Chondrocyte (in vitro differentiated cells): ENCODE measurements around the gene GM2A. TPM values are rescaled to one million over a fixed set of nuclear protein-coding genes. Genes with fewer than 3 reads are reported as not detected.
"Not testable (repeated sequence)": the region's sequence is repeated elsewhere in the genome, so short reads cannot be mapped to it uniquely, and the experiment has no call there.

Experiments
- DNase-seq: peaks from one replicate; pipeline ENCODE4 v3.0.0; 2021; ENCODE audit warnings: mixed read lengths, low spot score
- H3K27ac Mint-ChIP-seq: one replicate; pipeline ENCODE4 v1.8.0; 2021; ENCODE audit warnings: mild to moderate bottlenecking, moderate library complexity, mixed read lengths; ENCODE audit not compliant: unreplicated experiment
- H3K27me3 Mint-ChIP-seq: 2 replicates; pipeline ENCODE4 v1.8.0; 2021; ENCODE audit warnings: low read depth, mixed read lengths
- H3K36me3 Mint-ChIP-seq: 2 replicates; pipeline ENCODE4 v1.8.0; 2021; ENCODE audit warnings: low read depth, mixed read lengths
- H3K4me1 Mint-ChIP-seq: 2 replicates; pipeline ENCODE4 v1.8.0; 2021; ENCODE audit warnings: low read depth, mild to moderate bottlenecking, mixed read lengths
- H3K4me3 Mint-ChIP-seq: one replicate; pipeline ENCODE4 v1.8.0; 2021; ENCODE audit warnings: mild to moderate bottlenecking, moderate library complexity, mixed read lengths; ENCODE audit not compliant: unreplicated experiment
- H3K9me3 Mint-ChIP-seq: 2 replicates; pipeline ENCODE4 v1.8.0; 2021; ENCODE audit warnings: low read depth, mixed read lengths
- total RNA-seq: library from RNA; stranded (reverse); gene quantifications from 3 replicates; pipeline ENCODE4 v1.2.1, GENCODE V29; 2021
- TF ChIP-seq, protein P1 (sequence below): fragments of 200-600 bp; sonication (generic); IDR thresholded peaks from 2 replicates; pipeline ENCODE4 v1.5.0; 2021; ENCODE audit warnings: antibody characterized with exemption, mild to moderate bottlenecking, moderate library complexity

GM2A gene
- total RNA-seq, 1 donor from 2014 or later, result 21.7 TPM

DNA sequence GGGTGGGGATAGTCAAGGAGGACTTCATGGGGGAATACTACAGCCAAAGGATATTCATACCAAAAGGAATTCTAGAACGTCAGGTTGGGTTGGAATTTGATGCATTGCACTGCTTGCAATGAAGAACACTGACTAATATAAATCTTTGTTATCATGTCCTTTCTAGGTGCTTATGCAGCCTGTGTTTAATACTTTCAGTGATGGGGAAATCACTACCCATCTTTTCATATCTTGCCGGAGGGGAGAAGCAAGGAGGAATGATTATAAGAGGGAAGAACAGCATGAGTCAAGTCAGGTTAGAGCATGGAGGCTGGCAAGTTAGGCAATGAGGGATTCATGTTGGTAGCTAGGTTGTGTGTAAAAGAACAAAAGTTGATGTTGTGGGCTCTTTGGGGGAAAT is 24.0 kb upstream of the GM2A start:
- DNase-seq, result no peak
- peaks cover 4% of the 10 kb centered on the region for H3K4me1 Mint-ChIP-seq
- peaks cover 16% of the 10 kb centered on the region for H3K27me3 Mint-ChIP-seq
- H3K27ac Mint-ChIP-seq, result no peak overlapping the region
- H3K36me3 Mint-ChIP-seq, result no peaks in the 10 kb centered on the region
- no peak overlapping the region for H3K4me3 Mint-ChIP-seq
- TF ChIP-seq, protein P1, sequence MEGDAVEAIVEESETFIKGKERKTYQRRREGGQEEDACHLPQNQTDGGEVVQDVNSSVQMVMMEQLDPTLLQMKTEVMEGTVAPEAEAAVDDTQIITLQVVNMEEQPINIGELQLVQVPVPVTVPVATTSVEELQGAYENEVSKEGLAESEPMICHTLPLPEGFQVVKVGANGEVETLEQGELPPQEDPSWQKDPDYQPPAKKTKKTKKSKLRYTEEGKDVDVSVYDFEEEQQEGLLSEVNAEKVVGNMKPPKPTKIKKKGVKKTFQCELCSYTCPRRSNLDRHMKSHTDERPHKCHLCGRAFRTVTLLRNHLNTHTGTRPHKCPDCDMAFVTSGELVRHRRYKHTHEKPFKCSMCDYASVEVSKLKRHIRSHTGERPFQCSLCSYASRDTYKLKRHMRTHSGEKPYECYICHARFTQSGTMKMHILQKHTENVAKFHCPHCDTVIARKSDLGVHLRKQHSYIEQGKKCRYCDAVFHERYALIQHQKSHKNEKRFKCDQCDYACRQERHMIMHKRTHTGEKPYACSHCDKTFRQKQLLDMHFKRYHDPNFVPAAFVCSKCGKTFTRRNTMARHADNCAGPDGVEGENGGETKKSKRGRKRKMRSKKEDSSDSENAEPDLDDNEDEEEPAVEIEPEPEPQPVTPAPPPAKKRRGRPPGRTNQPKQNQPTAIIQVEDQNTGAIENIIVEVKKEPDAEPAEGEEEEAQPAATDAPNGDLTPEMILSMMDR, result no peak
- no peaks in the 10 kb centered on the region for H3K9me3 Mint-ChIP-seq

DNA sequence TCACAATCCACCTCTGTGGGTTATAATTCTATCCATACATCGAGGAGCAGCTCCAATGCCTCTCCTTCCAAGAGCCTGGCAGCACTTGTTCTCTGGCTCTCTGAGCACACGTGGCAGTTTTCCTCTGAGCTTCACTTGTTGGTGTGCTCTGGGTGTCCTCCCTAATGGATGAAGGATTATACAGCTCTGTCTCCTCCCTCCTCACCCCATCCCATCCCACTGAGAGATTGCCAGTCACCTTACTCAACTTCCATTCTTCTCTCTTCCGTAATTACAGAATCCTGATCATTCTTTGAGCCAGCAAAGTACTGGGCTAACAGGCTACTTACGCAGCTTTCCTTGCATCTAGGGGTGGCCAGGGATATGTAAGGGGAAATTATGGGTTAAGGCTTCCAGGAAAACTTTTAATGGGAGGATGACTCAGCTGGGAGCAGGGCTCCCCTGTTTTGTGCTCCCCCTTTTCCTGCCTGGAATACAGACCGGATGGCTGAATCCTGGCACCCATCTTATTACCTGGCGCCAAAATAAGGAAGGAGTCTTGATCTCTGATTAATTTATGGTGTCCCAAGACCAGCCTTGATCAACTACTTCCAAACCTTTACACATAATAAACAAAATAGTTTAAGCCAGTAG is 22.8 kb upstream of the GM2A start:
- Mint-ChIP-seq H3K4me1 (no peaks in the 10 kb centered on the region), H3K36me3 (no peaks in the 10 kb centered on the region), H3K27me3 (peaks cover 19% of the 10 kb centered on the region), H3K4me3 (no peak overlapping the region), H3K9me3 (no peaks in the 10 kb centered on the region), H3K27ac (no peak overlapping the region)
- TF ChIP-seq, protein P1, result no peak
- DNase-seq, result no peak

DNA sequence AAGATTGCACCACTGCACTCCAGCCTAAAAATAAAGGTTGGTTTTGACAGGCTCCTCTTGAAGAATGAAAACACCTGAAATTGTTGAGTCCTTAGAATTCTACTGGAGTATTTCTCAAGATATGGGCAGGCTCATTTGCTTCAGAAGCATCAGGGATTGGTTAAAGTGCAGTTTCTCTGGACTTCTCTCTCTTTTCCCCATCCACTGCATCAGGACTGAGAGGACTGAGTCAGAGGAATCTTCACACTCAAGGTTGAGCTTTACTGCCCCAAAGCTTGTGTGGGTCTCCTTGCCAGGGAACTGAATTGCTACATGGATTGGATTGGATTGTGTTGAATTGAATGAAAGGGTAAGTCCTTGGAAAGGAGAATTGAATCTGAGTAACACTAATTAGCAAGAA is 21.6 kb upstream of the GM2A start:
- no peak for DNase-seq
- Mint-ChIP-seq H3K9me3 (no peaks in the 10 kb centered on the region), H3K27ac (no peak overlapping the region), H3K27me3 (peaks cover 19% of the 10 kb centered on the region), H3K4me1 (no peaks in the 10 kb centered on the region), H3K4me3 (no peak overlapping the region), H3K36me3 (no peaks in the 10 kb centered on the region)
- TF ChIP-seq, protein P1, result no peak

DNA sequence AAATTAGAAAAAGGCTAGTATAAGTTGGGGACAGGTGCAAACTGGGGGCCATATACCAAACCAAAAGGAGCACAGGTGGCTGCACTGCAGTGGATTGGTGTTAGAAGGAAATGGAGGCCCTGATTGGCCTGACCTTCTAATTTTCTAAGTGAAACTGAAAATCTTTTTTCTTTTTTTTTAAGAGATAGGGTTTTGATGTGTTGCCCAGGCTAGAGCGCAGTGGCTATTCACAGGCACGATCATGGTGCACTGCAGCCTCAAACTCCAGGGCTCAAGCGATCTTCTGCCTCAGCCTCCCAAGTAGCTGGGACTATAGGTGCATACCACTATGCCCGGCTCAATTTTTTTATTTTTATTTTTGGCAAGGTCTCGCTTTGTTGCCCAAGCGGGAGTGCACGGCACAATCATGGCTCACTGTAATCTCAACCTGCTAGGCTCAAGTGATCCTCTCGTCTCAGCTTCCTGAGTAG is 19.3 kb upstream of the GM2A start:
- DNase-seq, result no peak
- H3K36me3 Mint-ChIP-seq, result no peaks in the 10 kb centered on the region
- H3K27ac Mint-ChIP-seq, result no peak overlapping the region
- H3K4me1 Mint-ChIP-seq, result peaks cover 6% of the 10 kb centered on the region
- TF ChIP-seq, protein P1, result no peak
- peaks cover 24% of the 10 kb centered on the region for H3K27me3 Mint-ChIP-seq
- H3K4me3 Mint-ChIP-seq, result no peak overlapping the region
- no peaks in the 10 kb centered on the region for H3K9me3 Mint-ChIP-seq

DNA sequence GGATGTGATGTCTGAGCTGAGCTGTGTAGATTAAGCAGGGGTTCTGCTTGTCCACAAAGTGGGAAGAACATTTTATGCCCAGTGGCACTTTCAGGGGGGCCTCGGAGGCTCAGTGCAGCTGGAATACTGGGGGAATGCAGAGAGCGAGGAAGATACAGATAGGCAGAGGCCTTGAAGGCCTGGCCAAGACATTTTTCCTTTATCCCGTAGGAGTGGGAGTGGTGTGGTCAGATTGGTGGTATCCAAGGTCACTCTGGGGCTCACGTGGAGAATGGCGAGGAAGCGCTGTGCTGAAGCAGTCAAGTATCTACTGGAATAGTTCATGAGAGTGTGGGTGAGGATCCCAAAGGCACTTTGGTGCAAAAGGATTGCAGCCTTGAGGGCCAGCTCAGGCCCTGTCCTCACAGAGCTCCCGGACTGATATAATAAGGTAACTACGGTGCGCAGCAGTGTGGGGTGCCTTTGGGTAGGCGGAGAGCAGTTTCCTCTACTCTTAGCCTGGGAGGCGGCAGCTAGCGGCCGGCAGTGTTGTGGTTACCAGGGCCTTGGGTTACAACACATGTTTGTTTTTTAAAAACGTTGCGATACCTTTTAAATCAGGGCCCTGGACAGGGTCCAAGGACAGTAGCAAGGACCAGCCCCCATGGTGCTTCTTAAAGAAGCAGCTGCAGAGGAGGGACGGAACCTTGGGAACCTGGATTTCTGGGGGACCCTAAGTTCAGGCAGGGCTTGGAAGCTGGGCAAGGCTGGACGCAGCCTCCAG is 18.3 kb upstream of the GM2A start:
- Mint-ChIP-seq H3K4me3 (no peak overlapping the region), H3K4me1 (peaks cover 11% of the 10 kb centered on the region)
- no peak for DNase-seq

DNA sequence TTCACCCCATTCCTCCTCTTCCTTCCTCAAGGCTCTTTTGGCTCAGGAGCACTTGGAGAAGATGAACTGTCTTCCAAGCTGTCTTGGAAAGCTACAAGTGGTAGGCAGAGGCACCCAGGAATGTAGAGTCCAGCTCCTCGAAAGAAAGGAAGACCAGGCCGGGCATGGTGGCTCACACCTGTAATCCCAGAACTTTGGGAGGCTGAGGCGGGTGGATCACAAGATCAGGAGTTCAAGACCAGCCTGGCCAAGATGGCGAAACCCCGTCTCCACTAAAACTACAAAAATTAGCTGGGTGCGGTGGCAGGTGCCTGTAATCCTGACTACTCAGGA is 17.8 kb upstream of the GM2A start:
- not testable (repeated sequence) for DNase-seq, H3K36me3 Mint-ChIP-seq, H3K9me3 Mint-ChIP-seq, H3K4me3 Mint-ChIP-seq, H3K27ac Mint-ChIP-seq
- Mint-ChIP-seq H3K4me1 (peaks cover 11% of the 10 kb centered on the region), H3K27me3 (peaks cover 17% of the 10 kb centered on the region)

More for the DNA sequence above, 18.3 kb upstream of the GM2A start:
- no peaks in the 10 kb centered on the region for H3K9me3 Mint-ChIP-seq
- no peak overlapping the region for H3K27ac Mint-ChIP-seq
- H3K27me3 Mint-ChIP-seq, result peaks cover 21% of the 10 kb centered on the region
- H3K36me3 Mint-ChIP-seq, result no peaks in the 10 kb centered on the region
- TF ChIP-seq, protein P1, result no peak
